ENCODE measurements around the gene PTCD1.
"Not testable (repeated sequence)": the region's sequence is repeated elsewhere in the genome, so short reads cannot be mapped to it uniquely, and the experiment has no call there.

DNA sequence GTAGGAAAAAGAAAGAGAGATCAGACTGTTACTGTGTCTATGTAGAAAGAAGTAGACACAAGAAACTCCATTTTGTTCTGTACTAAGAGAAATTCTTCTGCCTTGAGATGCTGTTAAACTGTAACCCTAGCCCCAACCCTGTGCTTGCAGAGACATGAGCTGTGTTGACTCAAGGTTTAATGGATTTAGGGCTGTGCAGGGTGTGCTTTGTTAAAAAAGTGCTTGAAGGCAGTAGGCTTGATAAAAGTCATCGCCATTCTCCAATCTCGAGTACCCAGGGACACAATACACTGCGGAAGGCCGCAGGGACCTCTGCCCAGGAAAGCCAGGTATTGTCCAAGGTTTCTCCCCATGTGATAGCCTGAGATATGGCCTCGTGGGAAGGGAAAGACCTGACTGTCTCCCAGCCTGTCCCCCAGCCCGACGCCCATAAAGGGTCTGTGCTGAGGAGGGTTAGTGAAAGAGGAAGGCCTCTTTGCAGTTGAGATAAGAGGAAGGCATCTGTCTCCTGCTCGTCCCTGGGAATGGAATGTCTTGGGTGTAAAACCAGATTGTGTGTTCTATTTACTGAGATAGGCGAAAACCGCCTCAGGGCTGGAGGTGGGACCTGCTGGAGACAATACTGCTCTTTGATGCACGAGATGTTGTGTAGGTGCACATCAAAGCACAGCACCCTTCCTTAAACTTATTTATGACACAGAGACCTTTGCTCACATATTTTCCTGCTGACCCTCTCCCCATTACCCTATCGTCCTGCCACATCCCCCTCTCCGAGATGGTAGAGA, 6.7 kb downstream of the PTCD1 start:
- TF ChIP-seq, protein P1, sequence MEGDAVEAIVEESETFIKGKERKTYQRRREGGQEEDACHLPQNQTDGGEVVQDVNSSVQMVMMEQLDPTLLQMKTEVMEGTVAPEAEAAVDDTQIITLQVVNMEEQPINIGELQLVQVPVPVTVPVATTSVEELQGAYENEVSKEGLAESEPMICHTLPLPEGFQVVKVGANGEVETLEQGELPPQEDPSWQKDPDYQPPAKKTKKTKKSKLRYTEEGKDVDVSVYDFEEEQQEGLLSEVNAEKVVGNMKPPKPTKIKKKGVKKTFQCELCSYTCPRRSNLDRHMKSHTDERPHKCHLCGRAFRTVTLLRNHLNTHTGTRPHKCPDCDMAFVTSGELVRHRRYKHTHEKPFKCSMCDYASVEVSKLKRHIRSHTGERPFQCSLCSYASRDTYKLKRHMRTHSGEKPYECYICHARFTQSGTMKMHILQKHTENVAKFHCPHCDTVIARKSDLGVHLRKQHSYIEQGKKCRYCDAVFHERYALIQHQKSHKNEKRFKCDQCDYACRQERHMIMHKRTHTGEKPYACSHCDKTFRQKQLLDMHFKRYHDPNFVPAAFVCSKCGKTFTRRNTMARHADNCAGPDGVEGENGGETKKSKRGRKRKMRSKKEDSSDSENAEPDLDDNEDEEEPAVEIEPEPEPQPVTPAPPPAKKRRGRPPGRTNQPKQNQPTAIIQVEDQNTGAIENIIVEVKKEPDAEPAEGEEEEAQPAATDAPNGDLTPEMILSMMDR (IDR thresholded peaks at IDR 0.05) = not testable (repeated sequence)
- not testable (repeated sequence) for TF ChIP-seq POLR2A (IDR thresholded peaks at IDR 0.05)

Measured in Peyer's patch (tissue), 4 donors.